ENCODE data around the gene HS3ST5.

GRCh38 chr6:114272582-114272981, 70.2 kb downstream of the HS3ST5 start:
- TF ChIP-seq CTCF (IDR thresholded peaks at IDR 0.05; ENCODE audit: insufficient read depth, low read depth, low read length) (no peak), EZH2 (IDR thresholded peaks at IDR 0.05; ENCODE audit: insufficient read depth, low read length) (no peak)

Data from astrocyte (in vitro differentiated cells and primary cell).